HG02938 (cell line): ENCODE results near the gene ABR.

Experiments
- ATAC-seq: cut with Tn5 transposase; IDR thresholded peaks from one replicate; pipeline ENCODE4 v1.9.1; 2021; ENCODE audit warnings: mild to moderate bottlenecking, moderate library complexity; ENCODE audit not compliant: unreplicated experiment

The ABR gene

GRCh38 chr17:969811-970355 is 209.9 kb downstream of the ABR start:
- no peak for ATAC-seq

GRCh38 chr17:968812-969730 is 210.7 kb downstream of the ABR start:
- no peak for ATAC-seq

GRCh38 chr17:967122-967521 is 212.7 kb downstream of the ABR start:
- no peak for ATAC-seq

GRCh38 chr17:965311-965989 is 214.3 kb downstream of the ABR start:
- no peak for ATAC-seq

GRCh38 chr17:964876-965275 is 214.9 kb downstream of the ABR start:
- no peak for ATAC-seq

- ATAC-seq: no peak
Observed at GRCh38 chr17:962670-963069, 217.1 kb downstream of the ABR start.

- ATAC-seq: no peak
Observed at GRCh38 chr17:962166-962565, 217.6 kb downstream of the ABR start.

GRCh38 chr17:958712-959451 is 220.9 kb downstream of the ABR start:
- ATAC-seq: no peak

- ATAC-seq: no peak
Observed at GRCh38 chr17:957856-958421, 221.8 kb downstream of the ABR start.

GRCh38 chr17:956905-957304 is 222.9 kb downstream of the ABR start:
- ATAC-seq: no peak

GRCh38 chr17:954431-955164 is 225.2 kb downstream of the ABR start:
- ATAC-seq: no peak

- ATAC-seq: no peak
Observed at GRCh38 chr17:953767-954166, 226.0 kb downstream of the ABR start.
